SKM-1 (cell line): ENCODE data around the gene RBMXL3.

Experiments used
- DNase-seq: peaks from one replicate; lab custom pipeline; 2025; ENCODE audit not compliant: unreplicated experiment; lab: John Stamatoyannopoulos, UW

The RBMXL3 gene

GRCh38 chrX:115233497-115234455, 44.6 kb downstream of the RBMXL3 start, which contains the start of gene LRCH2:
Gene LRCH2 (minus strand): TSS chrX:115234096. CDS start chrX:115234041, 55 bp downstream.
- no peak for DNase-seq

GRCh38 chrX:115234461-115234860, 45.3 kb downstream of the RBMXL3 start:
- DNase-seq, result no peak

- no peak for DNase-seq
Measured at GRCh38 chrX:115236560-115236959, 47.4 kb downstream of the RBMXL3 start.

- no peak for DNase-seq
Measured at GRCh38 chrX:115237056-115237455, 47.8 kb downstream of the RBMXL3 start.
